22Rv1 (cell line): ENCODE results near the gene SKIC8.
A peak's percentile ranks its signal among the peaks of the same experiment; 100 is the strongest.

Source experiments
- H3K27ac ChIP-seq: fragments of 450-650 bp; 2 replicates; pipeline ENCODE4 v1.5.1; 2017
- CTCF ChIP-seq: fragments of 450-650 bp; IDR thresholded peaks from 2 replicates; pipeline ENCODE4 v1.5.1; 2017; ENCODE audit warnings: mild to moderate bottlenecking
- ZFX ChIP-seq: fragments of 450-650 bp; IDR thresholded peaks from 2 replicates; pipeline ENCODE4 v1.6.1; 2017; ENCODE audit warnings: antibody characterized with exemption, borderline replicate concordance

Gene SKIC8

GRCh38 chr15:78299101-78299930, at the start of gene SKIC8:
Gene SKIC8, minus strand, starts transcription at chr15:78299609. Its CDS starts 3,923 bp downstream, at chr15:78295686.
- TF ChIP-seq ZFX (no peak), CTCF (peak; percentile 24)
- peak within 1 kb of the TSS; percentile 79 for H3K27ac ChIP-seq

- TF ChIP-seq ZFX (no peak), CTCF (no peak)
- peak overlapping the region; percentile 38; the same call in 1 of the 2 replicates for H3K27ac ChIP-seq
Measured at GRCh38 chr15:78347586-78348543, 48.5 kb upstream of the SKIC8 start.

- no peak overlapping the region for H3K27ac ChIP-seq
- TF ChIP-seq ZFX = no peak
Measured at GRCh38 chr15:78345396-78346125, 46.2 kb upstream of the SKIC8 start.

GRCh38 chr15:78343276-78344060, 44.1 kb upstream of the SKIC8 start:
- H3K27ac ChIP-seq = no peak overlapping the region
- TF ChIP-seq ZFX (no peak), CTCF (no peak)

GRCh38 chr15:78342021-78342420, 42.6 kb upstream of the SKIC8 start:
- TF ChIP-seq CTCF (no peak), ZFX (no peak)
- no peak overlapping the region for H3K27ac ChIP-seq

GRCh38 chr15:78341057-78341987, 41.9 kb upstream of the SKIC8 start:
- H3K27ac ChIP-seq = no peak overlapping the region
- no peak for TF ChIP-seq CTCF
